VCaP (cell line): ENCODE results near the gene PRMT7.

Source experiments
- H3K27ac ChIP-seq: fragments of 450-650 bp; 2 replicates; pipeline ENCODE4 v1.5.1; 2017
- CTCF ChIP-seq: fragments of 450-650 bp; conservative IDR thresholded peaks from 2 replicates; pipeline ENCODE4 v1.5.1; 2017; ENCODE audit warnings: mild to moderate bottlenecking, moderate library complexity

PRMT7 gene

GRCh38 chr16:68357521-68357922, 46.7 kb downstream of the PRMT7 start:
- H3K27ac ChIP-seq: no peak overlapping the region
- TF ChIP-seq CTCF: no peak

DNA sequence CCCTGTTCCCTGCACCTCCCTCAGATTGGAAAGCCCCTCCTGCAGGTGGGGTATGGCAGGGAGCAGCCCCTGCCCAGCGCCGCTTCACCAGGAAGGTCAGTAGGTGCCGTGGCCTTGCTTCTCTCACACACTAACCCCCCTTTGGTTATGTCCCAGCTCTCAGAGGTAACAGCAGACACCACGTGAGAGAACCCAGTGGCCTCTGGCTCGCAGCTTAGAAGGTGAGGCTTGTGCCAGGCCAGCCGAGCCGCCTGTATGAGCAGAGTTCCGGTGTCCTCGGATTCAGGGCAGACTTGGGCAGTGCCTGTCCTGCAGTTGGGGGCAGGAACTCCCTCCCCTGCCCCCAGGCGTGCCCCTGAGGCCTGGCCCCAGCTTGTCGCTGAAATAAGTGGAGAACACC, 47.1 kb downstream of the PRMT7 start:
- TF ChIP-seq CTCF: no peak
- no peak overlapping the region for H3K27ac ChIP-seq

DNA sequence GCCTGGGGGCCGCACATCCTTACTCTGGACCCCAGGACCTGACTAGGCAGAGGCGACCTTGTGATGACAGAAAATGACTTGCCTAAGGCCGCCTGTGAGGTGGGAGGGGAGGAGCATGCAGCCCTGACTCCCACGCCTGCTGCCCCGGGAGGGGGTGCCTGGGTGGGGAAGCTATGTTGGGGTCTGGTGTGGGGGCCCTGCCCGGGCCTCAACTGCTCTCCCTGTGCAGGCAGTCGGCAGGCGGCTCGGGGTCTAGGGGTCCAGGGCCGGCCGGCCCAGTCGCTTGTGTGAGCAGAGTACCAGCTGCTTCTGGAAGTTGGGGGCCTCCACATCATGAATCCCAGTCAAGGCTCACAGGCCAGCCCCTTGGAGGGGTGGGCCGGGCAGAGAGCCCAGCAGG, 48.1 kb downstream of the PRMT7 start:
- TF ChIP-seq CTCF: no peak
- no peak overlapping the region for H3K27ac ChIP-seq

- H3K27ac ChIP-seq: no peak overlapping the region
- TF ChIP-seq CTCF: no peak
Observed at GRCh38 chr16:68359398-68360191, 48.8 kb downstream of the PRMT7 start.

- TF ChIP-seq CTCF: no peak
- no peak overlapping the region for H3K27ac ChIP-seq
Observed at GRCh38 chr16:68360547-68360946, 49.7 kb downstream of the PRMT7 start.

DNA sequence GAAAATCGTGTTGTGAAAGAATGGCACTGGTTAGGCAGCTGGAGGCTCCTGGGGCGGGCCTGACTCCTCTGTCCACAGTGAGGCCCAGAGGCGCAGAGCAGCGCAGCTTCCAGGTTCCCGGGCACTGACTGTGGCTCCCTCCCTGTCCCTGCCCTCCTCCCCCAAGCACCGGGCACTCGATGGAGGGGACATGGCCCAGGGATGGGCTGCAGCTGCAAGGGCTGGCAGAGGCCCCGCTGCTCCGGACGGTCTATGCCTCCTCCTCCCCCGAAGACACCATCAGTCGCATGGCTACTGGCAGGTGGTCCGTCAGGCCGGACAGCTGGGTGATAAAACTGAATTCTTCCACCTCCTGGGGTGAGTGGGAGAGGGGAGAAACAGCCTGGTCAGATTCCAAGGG, 50.1 kb downstream of the PRMT7 start:
- no peak for TF ChIP-seq CTCF
- H3K27ac ChIP-seq: no peak overlapping the region

- no peak for TF ChIP-seq CTCF
- no peak overlapping the region for H3K27ac ChIP-seq
Observed at GRCh38 chr16:68361485-68361884, 50.7 kb downstream of the PRMT7 start.
